Measurements from ENCODE around the gene DGKB. TPM values are rescaled to one million over a fixed set of nuclear protein-coding genes. Genes with fewer than 3 reads are reported as not detected.
"Not testable (repeated sequence)": the region's sequence is repeated elsewhere in the genome, so short reads cannot be mapped to it uniquely, and the experiment has no call there.

DGKB gene
- total RNA-seq, 1 experiment from 2014 or later: 0.05 TPM

DNA sequence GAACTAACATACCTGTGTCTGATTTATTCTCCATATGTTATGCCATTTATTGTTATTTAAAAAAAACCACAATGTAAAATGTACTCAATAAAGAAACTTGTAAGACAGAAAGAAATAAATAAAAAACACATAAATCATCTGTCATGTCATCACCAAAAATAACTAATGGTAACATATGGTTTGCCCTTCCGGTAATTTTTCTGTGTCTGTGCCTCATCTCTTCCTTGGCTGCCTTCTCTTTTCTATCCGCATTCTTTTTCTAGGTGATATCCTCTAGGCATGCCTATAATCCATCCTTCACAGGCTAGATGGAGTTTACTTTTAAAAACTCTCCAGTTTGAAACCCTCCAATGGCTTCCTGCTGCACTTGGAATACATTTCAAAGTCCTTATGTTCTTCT lies 609.1 kb downstream of the DGKB start:
- DNase-seq (ENCODE audit: low read depth): no peak

DNA sequence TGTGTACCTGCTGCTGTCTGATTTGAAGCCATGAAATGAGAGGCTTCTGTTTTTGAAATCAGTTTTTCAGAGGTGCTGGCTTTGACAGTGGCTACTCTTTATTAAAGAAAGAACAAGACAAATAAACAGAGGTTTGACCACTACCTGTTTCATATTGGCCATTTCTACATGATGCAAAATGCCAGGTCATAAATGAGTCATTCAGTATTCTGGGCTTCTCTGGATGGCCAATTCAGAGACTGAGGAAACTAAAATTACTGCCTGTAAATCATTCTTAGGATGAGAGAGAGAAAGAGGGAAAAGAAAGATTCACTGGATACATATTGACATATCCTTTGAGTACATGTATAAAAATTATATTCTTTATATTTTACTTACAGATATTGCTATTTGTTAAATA lies 609.8 kb downstream of the DGKB start:
- DNase-seq (ENCODE audit: low read depth): peak; percentile 37

DNA sequence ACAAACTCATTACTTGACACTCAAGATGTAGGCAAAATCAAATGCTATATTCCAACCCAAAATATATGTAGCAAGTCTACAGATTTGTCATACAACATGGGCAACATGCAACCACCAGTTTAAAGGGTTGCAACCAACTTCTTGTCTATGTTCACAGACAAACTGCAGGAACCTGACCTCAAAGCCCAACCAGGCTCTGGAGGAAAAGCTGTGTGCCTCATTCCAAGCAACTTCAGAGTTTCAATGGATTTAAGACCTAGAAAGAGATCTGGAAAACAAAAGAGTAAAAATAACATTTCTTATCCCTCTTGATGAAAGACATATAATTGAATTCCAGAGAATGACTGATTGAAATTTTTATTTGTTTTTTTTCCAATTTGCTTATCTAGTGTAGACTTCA lies 612.6 kb downstream of the DGKB start:
- no peak for DNase-seq (ENCODE audit: low read depth)

DNA sequence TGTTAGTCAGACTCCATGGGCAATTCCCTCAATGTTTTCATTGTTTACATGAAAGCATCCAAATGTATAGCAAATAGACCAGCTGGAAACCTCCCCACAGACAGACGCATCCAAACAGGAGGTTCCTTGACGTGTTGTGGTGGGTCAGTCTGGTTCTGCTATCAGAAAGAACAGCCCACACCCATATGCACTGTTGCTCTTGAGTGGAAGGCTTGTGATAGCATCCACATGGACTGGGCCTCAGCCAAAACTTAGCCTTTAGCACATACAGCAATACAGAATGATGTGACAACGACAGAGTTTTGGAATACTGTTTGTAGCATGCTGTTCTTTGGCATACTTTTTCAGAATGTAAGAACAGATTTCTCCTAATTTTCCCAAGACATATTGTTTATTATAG lies 613.9 kb downstream of the DGKB start:
- DNase-seq (ENCODE audit: low read depth): no peak

DNA sequence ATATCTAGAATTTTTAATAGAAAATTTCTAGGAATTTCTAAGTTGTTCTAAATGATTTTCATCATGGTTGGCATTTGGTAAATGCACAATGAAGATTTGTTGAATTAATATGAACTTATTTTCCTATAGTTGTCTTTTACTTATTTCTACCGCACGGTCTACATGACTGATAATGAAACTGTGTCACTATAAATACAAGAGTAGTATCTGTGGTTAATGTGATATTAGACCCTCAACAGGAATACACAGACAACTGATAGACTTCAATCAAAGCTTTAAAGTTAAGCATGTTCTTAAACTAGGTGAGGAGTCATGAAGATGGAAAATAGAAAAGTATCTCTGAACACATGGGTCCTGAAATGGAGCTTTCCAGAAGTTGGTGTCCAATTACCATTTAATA lies 615.2 kb downstream of the DGKB start:
- no peak for DNase-seq (ENCODE audit: low read depth)

DNA sequence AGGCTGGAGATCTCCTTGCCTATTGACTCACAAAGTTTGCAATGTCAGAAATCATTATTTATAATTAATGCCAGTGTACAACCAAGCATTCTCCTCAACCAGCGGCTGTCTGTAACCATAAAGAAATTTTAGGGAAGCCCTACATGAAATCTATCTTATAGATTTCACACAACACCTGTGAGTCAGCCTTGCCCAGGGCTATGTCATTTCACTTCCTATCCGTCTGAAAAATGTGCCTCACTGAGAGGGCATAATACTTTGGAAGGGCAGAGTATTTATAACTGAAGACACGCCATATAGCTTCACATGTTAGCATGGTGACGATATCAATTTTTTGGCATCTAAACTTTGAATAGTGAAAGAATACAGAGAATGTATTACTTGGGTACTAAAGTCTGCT lies 616.5 kb downstream of the DGKB start:
- no peak for DNase-seq (ENCODE audit: low read depth)

DNA sequence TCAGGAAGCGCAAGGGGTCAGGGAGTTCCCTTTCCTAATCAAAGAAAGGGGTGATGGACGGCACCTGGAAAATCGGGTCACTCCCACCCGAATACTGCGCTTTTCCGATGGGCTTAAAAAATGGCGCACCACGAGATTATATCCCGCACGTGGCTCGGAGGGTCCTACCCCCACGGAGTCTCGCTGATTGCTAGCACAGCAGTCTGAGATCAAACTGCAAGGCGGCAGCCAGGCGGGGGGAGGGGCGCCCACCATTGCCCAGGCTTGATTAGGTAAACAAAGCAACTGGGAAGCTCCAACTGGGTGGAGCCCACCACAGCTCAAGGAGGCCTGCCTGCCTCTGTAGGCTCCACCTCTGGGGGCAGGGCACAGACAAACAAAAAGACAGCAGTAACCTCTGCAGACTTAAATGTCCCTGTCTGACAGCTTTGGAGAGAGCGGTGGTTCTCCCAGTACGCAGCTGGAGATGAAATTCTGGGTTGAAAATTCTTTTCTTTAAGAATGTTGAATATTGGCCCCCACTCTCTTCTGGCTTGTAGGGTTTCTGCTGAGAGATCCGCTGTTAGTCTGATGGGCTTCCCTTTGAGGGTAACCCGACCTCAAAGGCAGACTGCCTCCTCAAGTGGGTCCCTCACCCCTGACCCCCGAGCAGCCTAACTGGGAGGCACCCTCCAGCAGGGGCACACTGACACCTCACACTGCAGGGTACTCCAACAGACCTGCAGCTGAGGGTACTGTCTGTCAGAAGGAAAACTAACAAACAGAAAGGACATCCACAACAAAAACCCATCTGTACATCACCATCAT lies 623.3 kb downstream of the DGKB start:
- not testable (repeated sequence) for DNase-seq (ENCODE audit: low read depth)

DNA sequence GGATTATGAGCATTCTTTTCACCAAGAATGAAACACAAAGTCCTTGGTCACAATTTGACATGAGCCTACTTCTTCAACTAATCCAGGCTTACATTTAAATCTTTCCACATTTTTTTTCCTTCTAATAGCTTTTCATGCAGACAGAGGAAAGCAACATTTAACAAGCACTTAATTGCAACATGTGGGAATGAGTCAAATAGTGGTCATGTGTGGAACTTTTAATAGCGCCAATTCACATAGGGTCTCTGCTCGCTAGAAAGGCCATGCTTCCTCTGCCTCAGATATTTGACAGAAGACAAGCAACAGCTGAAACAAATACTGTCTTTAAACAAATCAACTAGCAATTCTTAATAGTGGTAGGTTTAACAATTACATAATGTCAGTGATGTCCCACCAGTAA lies 627.2 kb downstream of the DGKB start:
- DNase-seq (ENCODE audit: low read depth): no peak

DNA sequence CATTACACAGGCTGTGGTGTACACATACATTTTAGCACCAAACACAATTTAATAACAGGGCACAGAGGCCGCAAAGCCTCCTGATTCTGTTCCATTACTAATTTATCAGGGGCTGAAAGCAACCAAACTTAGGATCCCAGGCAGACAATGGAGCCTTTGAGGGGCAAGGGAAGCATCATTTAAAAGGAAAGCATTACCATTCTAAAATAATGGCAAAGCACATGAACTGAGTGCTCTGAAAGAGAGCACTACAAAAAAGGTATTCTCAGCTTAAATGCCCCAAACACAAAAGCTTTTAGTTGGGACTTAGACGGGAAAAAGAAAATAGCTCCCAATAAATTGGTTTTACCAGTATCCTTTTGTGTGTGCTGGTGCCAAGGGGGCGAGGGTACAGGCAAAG lies 631.1 kb downstream of the DGKB start:
- no peak for DNase-seq (ENCODE audit: low read depth)

DNA sequence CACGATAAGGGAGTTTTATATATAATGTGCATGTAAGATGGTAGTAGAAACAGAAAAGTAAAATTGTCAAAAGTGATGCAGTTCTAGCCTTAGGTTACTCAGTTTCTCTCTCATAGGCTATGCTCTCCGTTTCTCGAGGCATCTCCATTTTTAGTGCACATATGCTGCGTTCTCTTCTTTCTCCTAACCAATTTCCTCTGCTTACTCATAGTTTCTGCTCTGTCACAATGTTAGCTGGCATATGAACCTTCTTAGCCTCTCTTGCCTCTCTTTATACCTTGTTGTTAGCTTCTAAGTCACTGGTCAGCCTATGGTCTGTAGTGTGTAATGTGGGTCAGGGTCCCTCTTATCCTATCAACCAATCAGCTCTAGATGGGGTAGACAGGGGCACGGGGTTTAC lies 632.5 kb downstream of the DGKB start:
- DNase-seq (ENCODE audit: low read depth): no peak

DNA sequence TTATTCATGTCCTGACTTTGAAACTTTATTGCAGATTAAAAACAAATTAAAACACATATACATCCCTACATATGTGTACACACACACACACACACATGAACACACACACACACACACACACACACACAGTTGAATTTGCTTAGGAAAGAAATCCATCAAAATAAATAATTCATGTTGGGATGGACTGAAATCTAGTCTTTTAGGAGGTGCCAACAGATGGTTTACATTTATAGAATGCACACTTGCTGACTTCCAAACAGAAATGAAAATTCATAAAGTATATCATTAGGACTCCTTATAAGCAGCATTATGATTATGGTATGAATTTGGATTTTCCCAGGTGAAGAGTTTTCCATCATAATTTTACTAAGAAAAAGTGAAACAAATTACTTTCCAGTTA lies 642.5 kb downstream of the DGKB start:
- DNase-seq (ENCODE audit: low read depth): no peak

DNA sequence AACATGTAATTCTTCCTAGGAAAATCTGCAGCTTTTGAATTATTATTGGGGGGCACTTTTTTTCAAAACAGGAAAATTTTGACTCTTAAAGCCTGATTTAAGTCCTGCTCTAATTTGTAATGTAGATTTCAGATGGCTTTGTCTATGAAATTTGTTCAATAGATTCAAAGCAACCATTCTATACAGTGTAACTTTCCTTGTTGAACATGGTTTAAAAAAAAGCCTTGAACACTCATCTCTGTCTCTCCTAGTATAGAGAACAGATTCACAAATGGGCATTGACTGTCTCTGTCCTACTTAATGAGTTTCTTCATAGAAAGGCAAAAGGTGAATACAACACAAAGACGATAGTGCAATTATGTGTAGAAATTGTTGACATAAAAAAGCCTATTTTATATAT lies 643.7 kb downstream of the DGKB start:
- no peak for DNase-seq (ENCODE audit: low read depth)

DNA sequence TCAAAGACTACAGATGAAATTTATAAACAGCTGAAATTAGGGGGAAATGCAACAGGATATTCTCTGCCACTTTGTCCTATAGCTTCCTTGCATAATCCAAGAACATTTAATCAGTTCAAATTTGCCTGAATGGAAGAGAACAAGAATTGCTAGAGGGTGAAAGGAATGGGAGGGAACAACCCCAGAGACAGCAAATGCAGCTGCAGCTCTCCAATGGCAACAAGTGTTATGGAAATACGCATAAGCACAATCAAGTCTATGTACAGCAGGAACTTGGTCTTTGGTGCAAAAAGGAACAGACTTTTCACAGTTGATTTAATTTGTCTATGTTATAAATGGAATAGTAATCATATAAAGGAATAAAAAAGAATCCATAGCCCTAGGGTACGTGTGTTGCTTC lies 644.1 kb downstream of the DGKB start:
- no peak for DNase-seq (ENCODE audit: low read depth)

DNA sequence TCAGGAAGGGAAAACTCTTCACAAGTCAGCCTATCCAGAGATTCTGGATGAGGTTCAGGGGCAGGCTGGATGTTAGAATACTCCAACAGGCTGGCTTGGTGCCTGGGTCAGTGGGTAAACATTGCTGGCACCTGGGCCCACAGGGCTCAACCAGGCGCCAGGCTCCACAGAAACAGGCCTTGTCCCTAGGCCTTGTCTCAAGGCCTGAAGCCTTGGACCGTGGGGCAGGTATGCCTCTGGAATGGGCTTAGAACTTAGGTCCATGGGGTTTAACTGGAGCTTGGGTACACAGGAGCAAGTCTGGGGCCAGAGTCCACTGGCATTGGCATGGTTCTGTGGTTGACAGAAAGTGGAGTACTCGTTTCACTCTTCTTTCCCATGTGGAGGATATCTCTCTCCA lies 650.1 kb downstream of the DGKB start:
- DNase-seq (ENCODE audit: low read depth): no peak

DNA sequence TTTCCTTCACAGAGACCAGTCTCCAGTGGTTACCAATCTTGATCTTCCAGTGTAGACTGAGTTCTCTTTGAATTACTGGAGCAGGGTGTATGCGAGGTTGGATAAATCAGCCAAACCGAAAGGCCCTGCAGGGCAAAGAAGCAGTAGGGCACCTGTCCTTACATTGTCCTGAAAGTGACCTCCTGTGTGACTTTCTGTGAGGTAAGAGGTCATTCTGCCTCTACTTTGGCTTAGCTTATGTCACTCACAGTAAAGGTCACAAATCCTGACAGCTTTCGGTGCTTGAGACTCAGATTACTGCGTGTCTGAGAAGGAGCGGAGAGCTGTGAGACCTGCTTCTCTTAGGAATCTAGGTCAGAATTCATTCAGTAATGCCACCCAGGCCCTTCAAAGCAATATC lies 660.4 kb downstream of the DGKB start:
- no peak for DNase-seq (ENCODE audit: low read depth)

DNA sequence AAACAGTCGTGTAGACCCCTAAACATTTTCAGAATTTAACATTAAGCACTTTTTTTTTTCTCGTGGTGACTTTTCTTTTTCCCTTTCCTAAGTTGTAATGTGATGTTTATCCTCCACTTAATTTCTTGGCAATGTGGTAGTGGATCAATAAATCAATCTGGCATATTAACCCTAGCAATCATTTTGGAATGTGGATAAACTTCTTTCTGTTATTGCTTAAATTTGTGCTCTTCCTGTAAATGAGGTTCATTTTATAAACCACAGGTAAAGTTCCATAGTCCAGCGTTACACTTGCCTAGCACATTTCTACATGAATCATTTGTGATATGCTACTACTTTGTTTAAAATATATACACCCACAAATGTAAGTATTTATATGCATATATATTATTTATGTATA lies 665.7 kb downstream of the DGKB start:
- DNase-seq (ENCODE audit: low read depth): no peak

DNA sequence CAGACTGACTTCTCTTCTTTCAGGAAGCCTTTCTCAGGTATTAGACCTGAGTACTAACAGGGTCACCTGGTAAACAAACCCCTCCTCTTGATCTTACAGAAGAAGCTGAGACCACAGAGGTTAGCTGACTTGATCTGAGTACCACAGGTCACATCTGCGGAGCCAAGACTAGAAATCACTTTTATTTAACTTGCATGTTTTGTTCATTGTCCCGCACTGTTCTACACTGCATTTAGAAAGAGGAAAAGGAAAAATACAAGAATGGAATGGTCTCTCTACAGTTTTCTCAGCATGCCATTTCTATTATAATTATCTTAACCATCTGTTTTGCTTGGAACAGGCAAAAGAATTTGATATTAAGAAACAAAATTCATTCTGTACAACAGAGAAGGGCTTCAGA lies 667.5 kb downstream of the DGKB start:
- DNase-seq (ENCODE audit: low read depth): no peak

DNA sequence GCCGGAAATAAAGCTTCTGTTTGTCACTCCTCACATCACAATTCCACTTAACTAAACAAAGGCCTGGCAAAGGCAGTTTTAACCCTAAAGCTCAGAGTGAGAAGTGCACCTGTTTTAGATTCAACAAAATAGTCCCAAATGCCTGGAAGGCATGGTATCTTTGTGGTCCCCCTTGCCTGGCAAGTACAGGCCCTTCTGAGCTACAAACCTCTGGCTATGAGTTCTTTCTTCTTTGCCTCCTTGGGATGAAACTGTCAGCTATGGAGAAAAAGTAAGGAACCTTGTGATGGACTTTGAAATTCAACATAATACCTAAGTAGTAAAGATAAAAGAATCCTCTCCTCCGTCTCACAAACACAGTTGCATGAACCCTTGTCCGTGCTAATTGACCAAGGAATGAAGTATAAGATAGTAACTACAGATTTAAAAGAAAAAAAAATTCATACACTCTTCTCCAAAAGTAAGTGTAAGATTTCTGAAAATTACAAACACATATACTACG lies 668.6 kb downstream of the DGKB start:
- no peak for DNase-seq (ENCODE audit: low read depth)

DNA sequence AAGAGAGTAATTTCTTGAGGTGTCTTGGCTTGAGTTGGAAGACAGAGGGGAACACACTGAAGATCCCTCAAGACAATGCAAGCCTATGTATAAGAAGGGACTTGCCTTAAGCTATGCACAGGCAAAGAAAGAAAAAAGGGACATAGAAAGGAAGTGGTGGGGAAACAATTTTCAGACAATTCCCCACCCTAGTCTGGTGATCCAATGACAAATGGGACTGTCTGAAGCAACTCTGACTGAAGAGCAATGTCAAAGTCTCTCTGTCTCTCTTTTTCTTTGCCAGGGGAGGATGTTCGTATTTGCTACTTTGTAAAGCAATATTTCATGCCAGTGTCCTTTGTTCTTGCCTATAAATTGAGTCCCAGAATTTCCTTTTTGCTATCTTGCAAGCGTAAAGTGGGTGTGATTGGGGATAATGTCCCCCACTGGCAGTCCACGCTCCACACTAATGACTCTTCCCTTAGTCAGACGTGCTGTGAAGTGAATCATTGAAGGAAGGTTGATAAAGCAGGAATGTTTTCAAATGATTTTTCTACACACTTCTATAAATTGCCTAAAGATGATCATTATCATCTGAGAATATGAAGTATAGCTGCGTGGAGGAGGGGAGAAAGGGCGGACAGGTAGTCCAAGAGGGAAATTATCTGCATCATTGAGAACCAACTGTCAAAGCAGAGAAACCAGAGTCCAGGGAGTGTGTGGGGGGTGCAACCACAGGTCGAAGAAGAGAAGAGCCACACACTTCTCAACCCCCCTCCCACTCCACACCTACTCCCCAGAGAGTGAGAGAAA lies 669.3 kb downstream of the DGKB start:
- DNase-seq (ENCODE audit: low read depth): peak; percentile 23

DNA sequence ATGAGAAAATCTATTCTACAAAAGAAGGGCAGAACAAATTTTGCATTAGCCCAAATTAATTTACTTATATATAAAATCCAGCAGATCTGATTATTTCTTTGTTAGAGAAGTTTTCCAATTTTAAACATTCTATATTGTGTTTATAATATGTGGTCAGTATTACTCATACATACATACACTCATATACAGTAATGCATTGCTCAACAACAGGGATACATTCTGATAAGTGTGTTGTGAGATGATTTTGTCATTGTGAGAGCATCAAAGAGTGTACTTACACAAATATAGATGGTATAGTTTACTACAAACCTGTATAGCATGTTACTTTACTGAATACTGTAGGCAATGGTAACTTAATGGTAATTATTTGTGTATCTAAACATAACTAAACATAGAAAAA lies 673.5 kb downstream of the DGKB start:
- DNase-seq (ENCODE audit: low read depth): no peak

DNA sequence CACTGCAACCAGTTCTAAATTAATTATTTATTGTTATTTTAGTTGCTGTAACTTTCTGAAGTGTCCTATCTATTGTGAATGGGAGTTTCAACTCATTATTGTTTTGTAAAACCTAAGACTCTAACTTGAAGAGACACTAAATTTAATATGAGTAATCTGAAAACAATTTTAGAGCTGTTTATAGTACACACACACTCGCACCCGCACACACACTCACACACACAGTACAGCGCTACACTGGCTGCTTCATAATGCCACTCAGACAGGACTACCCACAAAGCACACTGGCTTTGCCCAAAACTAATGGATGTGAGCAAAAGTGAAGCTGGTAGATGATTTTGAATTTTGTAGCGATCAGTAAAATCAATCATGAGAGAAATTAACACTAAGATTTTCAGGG lies 674.2 kb downstream of the DGKB start:
- DNase-seq (ENCODE audit: low read depth): peak; percentile 14

DNA sequence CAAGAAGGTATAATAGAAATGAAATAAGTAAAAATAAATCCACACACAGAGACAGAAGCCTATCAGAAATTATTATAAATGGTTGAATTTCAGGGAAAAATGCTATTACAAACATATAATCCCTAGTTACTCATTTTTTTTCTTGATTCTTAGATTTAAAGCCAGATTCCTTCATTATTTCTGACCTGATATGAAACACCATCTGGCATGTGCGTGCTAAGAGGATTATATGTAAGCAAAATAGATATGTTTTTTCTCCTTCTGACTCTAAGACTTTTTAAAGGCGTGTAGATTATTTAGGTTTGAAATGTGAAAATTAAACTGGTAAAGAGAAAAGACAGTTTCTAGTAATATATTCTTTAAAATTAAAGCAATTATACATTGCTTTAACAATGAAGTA lies 676.4 kb downstream of the DGKB start:
- DNase-seq (ENCODE audit: low read depth): no peak

DNA sequence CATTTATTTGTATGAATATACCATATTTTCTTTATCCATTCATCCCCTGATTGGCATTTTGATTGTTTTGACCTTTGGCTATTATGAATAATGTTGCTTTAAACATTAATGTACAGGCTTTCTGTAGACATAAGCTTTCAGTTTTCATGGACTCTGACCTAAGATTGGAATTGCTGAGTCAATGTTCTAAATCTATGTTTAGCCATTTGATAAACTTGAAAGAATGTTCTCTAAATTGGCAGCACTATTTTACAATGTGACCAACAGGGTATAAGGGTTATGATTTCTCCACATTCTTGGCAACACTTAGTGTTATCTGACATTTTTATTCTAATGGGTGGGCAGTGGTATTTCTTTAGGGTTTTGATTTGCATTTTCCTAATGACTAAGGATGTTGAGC lies 683.4 kb downstream of the DGKB start:
- no peak for DNase-seq (ENCODE audit: low read depth)

Measured in M059J (cell line).